Measurements from ENCODE around the gene ST3GAL4.

The ST3GAL4 gene

GRCh38 chr11:126456783-126457542 is 101.5 kb downstream of the ST3GAL4 start:
- TF ChIP-seq CTCF (IDR thresholded peaks at IDR 0.05) (no peak), ZFX (IDR thresholded peaks at IDR 0.05; ENCODE audit: borderline replicate concordance) (no peak)
- no peak overlapping the region for H3K27ac ChIP-seq

GRCh38 chr11:126457817-126458216 is 102.3 kb downstream of the ST3GAL4 start:
- H3K27ac ChIP-seq = no peak overlapping the region
- no peak for TF ChIP-seq ZFX (IDR thresholded peaks at IDR 0.05; ENCODE audit: borderline replicate concordance)
- no peak for TF ChIP-seq CTCF (IDR thresholded peaks at IDR 0.05)

GRCh38 chr11:126459691-126460281 is 104.3 kb downstream of the ST3GAL4 start:
- no peak overlapping the region for H3K27ac ChIP-seq
- TF ChIP-seq CTCF (IDR thresholded peaks at IDR 0.05) (no peak), ZFX (IDR thresholded peaks at IDR 0.05; ENCODE audit: borderline replicate concordance) (no peak)

GRCh38 chr11:126460417-126461095 is 105.1 kb downstream of the ST3GAL4 start:
- TF ChIP-seq ZFX (IDR thresholded peaks at IDR 0.05; ENCODE audit: borderline replicate concordance) (no peak), CTCF (IDR thresholded peaks at IDR 0.05) (no peak)
- no peak overlapping the region for H3K27ac ChIP-seq

GRCh38 chr11:126461096-126461440 is 105.6 kb downstream of the ST3GAL4 start:
- H3K27ac ChIP-seq = no peak overlapping the region
- TF ChIP-seq CTCF (IDR thresholded peaks at IDR 0.05) = no peak
- no peak for TF ChIP-seq ZFX (IDR thresholded peaks at IDR 0.05; ENCODE audit: borderline replicate concordance)

- H3K27ac ChIP-seq = no peak overlapping the region
- TF ChIP-seq ZFX (IDR thresholded peaks at IDR 0.05; ENCODE audit: borderline replicate concordance) (no peak), CTCF (IDR thresholded peaks at IDR 0.05) (no peak)
Observed at GRCh38 chr11:126461996-126462395, 106.5 kb downstream of the ST3GAL4 start.

GRCh38 chr11:126462422-126462821 is 106.9 kb downstream of the ST3GAL4 start:
- no peak overlapping the region for H3K27ac ChIP-seq
- TF ChIP-seq ZFX (IDR thresholded peaks at IDR 0.05; ENCODE audit: borderline replicate concordance) (no peak), CTCF (IDR thresholded peaks at IDR 0.05) (no peak)

All from 22Rv1 (cell line).